ENCODE results near the gene MYOD1.

DNA sequence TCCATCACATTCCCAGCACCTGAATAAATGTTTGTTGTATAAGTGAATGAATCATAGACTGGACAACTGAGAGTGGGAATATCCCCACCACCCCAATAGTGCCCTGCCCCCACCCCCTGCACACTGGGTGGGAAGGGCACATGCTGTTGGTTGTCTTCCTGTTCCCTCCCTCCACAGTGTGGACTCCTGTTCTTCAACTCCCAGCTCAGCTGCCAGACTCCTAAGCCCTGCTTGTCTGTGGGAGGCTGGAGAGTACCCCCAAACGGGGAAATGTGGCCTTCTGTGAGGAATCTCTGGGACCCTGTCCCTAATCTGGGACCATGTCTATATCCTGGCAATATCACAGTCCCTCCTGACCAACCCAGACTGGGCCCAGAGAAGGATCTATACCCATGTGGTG lies 5.5 kb upstream of the MYOD1 start:
- TF ChIP-seq, protein P1, sequence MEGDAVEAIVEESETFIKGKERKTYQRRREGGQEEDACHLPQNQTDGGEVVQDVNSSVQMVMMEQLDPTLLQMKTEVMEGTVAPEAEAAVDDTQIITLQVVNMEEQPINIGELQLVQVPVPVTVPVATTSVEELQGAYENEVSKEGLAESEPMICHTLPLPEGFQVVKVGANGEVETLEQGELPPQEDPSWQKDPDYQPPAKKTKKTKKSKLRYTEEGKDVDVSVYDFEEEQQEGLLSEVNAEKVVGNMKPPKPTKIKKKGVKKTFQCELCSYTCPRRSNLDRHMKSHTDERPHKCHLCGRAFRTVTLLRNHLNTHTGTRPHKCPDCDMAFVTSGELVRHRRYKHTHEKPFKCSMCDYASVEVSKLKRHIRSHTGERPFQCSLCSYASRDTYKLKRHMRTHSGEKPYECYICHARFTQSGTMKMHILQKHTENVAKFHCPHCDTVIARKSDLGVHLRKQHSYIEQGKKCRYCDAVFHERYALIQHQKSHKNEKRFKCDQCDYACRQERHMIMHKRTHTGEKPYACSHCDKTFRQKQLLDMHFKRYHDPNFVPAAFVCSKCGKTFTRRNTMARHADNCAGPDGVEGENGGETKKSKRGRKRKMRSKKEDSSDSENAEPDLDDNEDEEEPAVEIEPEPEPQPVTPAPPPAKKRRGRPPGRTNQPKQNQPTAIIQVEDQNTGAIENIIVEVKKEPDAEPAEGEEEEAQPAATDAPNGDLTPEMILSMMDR (IDR thresholded peaks at IDR 0.05) = no peak
- no peak for TF ChIP-seq POLR2A (IDR thresholded peaks at IDR 0.05)

Measured in adrenal gland (tissue), 5 donors.